Esophagus squamous epithelium (tissue), 5 donors: Measurements from ENCODE around the gene GALNT17. TPM values are rescaled to one million over a fixed set of nuclear protein-coding genes. Genes with fewer than 3 reads are reported as not detected.
"Not testable (repeated sequence)": the region's sequence is repeated elsewhere in the genome, so short reads cannot be mapped to it uniquely, and the experiment has no call there.

Experiments used
- DNase-seq: peaks from one replicate; lab custom pipeline; 2025; lab: John Stamatoyannopoulos, UW
- H3K27ac ChIP-seq, 4 donors: fragments of 200-600 bp; sonication (generic); one replicate each; pipeline ENCODE4 v1.5.1; 2016 to 2019; ENCODE audit warnings: mild to moderate bottlenecking in 1 of 4
- H3K27me3 ChIP-seq, 4 donors: fragments of 200-600 bp; sonication (generic); 1 replicate in 3 of 4; 2 replicates in 1 of 4; pipeline versions ENCODE4 v1.5.1 to v1.6.0; 2017 to 2021; ENCODE audit warnings: antibody characterized with exemption in 1 of 4
- H3K36me3 ChIP-seq, 3 donors: fragments of 200-600 bp; sonication (generic); one replicate each; pipeline ENCODE4 v1.5.1; 2016 to 2019
- H3K4me1 ChIP-seq, 3 donors: fragments of 200-600 bp; sonication (generic); one replicate each; pipeline ENCODE4 v1.5.1; 2017 to 2019
- H3K4me3 ChIP-seq, 4 donors: fragments of 200-600 bp; sonication (generic); 1 replicate in 3 of 4; 2 replicates in 1 of 4; pipeline ENCODE4 v1.5.1; 2016 to 2019; ENCODE audit warnings: mild to moderate bottlenecking in 2 of 4, moderate library complexity in 1 of 4
- H3K9me3 ChIP-seq, 3 donors: fragments of 200-600 bp; sonication (generic); one replicate each; pipeline ENCODE4 v1.5.1; 2016 to 2019
- POLR2A ChIP-seq, 4 donors: fragments of 450-650 bp; IDR thresholded peaks; one replicate each; pipeline ENCODE4 v1.6.1; 2017; ENCODE audit warnings: antibody characterized with exemption in 4 of 4, mild to moderate bottlenecking in 4 of 4, moderate library complexity in 3 of 4
- WGBS, 2 donors: methylation state at CpG; one replicate each; pipeline ENCODE4 v1.1.5; 2018; 5-methylcytosine and 5-hydroxymethylcytosine counted together
- intact Hi-C: fragments of 100-400 bp; cut with DNase I; formaldehyde crosslinking; loops from one replicate; pipeline ENCODE4 v1.15.0; 2022
- total RNA-seq, 4 donors: library from RNA; depleted of rRNA; stranded (reverse); fragments of >200 nt; gene quantifications; one replicate each; pipeline ENCODE4 v1.1.0, GENCODE V29; 2016
- TF ChIP-seq, protein P1 (sequence below), 6 experiments: fragments of 450-650 bp in 4 of 6; fragments of 200-600 bp in 2 of 6; sonication (generic) in 2 of 6; IDR thresholded peaks; one replicate each; pipeline ENCODE4 v1.5.1; 2016 to 2019; ENCODE audit warnings: antibody characterized with exemption in 6 of 6, mild to moderate bottlenecking in 4 of 6, moderate library complexity in 4 of 6
- donor health status: DM: yes; HTN: yes; CAD: no.

GALNT17 gene
- total RNA-seq, 4 donors from 2014 or later, result 1.6 to 22.1 (median 2.5) TPM

- DNase-seq, result no peak
- no peak overlapping the region for H3K27ac ChIP-seq
- H3K36me3 ChIP-seq, result no peaks in the 10 kb centered on the region
- intact Hi-C loops, result no loop called here
- no peaks in the 10 kb centered on the region for H3K4me1 ChIP-seq
- no peaks in the 10 kb centered on the region for H3K27me3 ChIP-seq
- H3K9me3 ChIP-seq, result no peaks in the 10 kb centered on the region
- TF ChIP-seq, protein P1, sequence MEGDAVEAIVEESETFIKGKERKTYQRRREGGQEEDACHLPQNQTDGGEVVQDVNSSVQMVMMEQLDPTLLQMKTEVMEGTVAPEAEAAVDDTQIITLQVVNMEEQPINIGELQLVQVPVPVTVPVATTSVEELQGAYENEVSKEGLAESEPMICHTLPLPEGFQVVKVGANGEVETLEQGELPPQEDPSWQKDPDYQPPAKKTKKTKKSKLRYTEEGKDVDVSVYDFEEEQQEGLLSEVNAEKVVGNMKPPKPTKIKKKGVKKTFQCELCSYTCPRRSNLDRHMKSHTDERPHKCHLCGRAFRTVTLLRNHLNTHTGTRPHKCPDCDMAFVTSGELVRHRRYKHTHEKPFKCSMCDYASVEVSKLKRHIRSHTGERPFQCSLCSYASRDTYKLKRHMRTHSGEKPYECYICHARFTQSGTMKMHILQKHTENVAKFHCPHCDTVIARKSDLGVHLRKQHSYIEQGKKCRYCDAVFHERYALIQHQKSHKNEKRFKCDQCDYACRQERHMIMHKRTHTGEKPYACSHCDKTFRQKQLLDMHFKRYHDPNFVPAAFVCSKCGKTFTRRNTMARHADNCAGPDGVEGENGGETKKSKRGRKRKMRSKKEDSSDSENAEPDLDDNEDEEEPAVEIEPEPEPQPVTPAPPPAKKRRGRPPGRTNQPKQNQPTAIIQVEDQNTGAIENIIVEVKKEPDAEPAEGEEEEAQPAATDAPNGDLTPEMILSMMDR (IDR thresholded peaks at IDR 0.05), result no peak
- TF ChIP-seq POLR2A (IDR thresholded peaks at IDR 0.05), result no peak
- WGBS, 2 donors, result 67 to 75% methylated on average over 1 of the region's 1 CpG
- H3K4me3 ChIP-seq, result no peak overlapping the region
These were observed 595.4 kb downstream of the GALNT17 start for GRCh38 chr7:71727347-71727746.

DNA sequence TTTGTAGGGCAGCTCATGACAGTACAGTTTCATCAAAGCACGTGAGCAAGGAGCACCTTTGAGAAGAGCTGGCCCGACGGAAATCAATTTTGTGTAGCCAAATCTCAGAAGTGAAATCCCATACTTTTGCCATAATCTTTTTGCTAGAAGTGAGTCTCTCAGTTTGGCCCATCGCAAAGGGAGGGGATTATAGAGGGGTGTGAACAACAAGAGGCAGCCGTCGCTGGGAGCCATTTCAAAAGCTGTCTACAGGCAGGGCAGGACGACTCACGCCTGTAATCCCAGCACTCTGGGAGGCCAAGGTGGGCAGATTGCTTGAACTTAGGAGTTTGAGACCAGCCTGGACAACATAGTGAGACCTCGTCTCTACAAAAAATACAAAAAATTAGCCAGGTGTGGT lies 599.8 kb downstream of the GALNT17 start:
- intact Hi-C loops, result loop anchor here (2.0 kb wide), 1 partner anchor 875 kb away; no protein-coding TSS in a partner anchor
- TF ChIP-seq POLR2A (IDR thresholded peaks at IDR 0.05), result no peak
- TF ChIP-seq, protein P1 (IDR thresholded peaks at IDR 0.05), result no peak
- Histone ChIP-seq H3K4me1 (peaks cover 4 to 7% (median 4%) of the 10 kb centered on the region in 3 donors), H3K27ac (no peak overlapping the region), H3K27me3 (peaks cover 0 to 6% (median 0%) of the 10 kb centered on the region in 4 donors), H3K4me3 (no peak overlapping the region), H3K9me3 (no peaks in the 10 kb centered on the region), H3K36me3 (no peaks in the 10 kb centered on the region)
- 69% methylated on average over 6 to 8 of the region's 9 CpGs for WGBS, 2 donors
- DNase-seq, result no peak

GRCh38 chr7:71733107-71733870 lies 601.3 kb downstream of the GALNT17 start:
- no peak for TF ChIP-seq POLR2A (IDR thresholded peaks at IDR 0.05)
- TF ChIP-seq, protein P1 (IDR thresholded peaks at IDR 0.05), result peak; percentile 69 to 91 (median 82)
- H3K27me3 ChIP-seq, result peaks cover 0 to 6% (median 0%) of the 10 kb centered on the region in 4 donors
- H3K4me1 ChIP-seq, result peaks cover 4 to 7% (median 4%) of the 10 kb centered on the region in 3 donors
- intact Hi-C loops, result loop anchor here (2.0 kb wide), 1 partner anchor 876 kb away; no protein-coding TSS in a partner anchor
- H3K4me3 ChIP-seq, result peak overlapping the region in 1 of 4 donors; percentile 41
- no peaks in the 10 kb centered on the region for H3K36me3 ChIP-seq
- no peak for DNase-seq
- no peak overlapping the region for H3K27ac ChIP-seq
- no peaks in the 10 kb centered on the region for H3K9me3 ChIP-seq
- 3 to 5% methylated on average over 14 to 20 of the region's 29 CpGs for WGBS, 2 donors

DNA sequence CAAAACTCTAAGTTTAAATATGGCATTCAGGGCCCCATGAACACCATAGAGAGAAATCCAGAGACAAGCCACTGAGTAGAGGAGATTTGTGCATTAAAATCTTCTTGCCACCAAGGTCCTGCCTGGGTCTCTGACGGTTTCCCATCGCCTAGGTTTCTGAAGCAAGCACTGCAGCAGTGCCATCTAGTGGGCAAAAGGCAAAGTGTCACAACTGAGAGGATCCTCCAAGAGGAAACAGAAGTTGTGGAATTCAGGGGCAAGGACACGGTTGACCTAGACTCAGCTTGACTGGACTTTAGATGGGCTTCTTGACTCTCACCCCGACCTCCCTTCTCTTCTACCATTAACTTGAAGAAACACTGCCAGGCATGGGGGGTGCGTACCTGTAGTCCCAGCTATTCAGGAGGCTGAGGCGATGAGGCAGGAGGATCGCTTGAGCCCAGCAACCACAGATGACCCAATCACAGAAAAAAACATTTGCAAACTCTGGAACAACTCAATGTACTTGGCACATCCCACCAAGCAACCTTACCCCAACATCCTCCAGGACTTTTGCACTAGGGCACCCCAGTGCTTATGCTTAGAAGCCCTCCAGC lies 604.1 kb downstream of the GALNT17 start:
- no peaks in the 10 kb centered on the region for H3K36me3 ChIP-seq
- no peak overlapping the region for H3K27ac ChIP-seq
- intact Hi-C loops, result no loop called here
- H3K4me1 ChIP-seq, result peaks cover 4 to 7% (median 4%) of the 10 kb centered on the region in 3 donors
- no peak overlapping the region for H3K4me3 ChIP-seq
- TF ChIP-seq, protein P1 (IDR thresholded peaks at IDR 0.05), result peak; percentile 41 to 81 (median 66)
- no peak for TF ChIP-seq POLR2A (IDR thresholded peaks at IDR 0.05)
- H3K9me3 ChIP-seq, result no peaks in the 10 kb centered on the region
- no peak for DNase-seq
- H3K27me3 ChIP-seq, result peaks cover 0 to 6% (median 0%) of the 10 kb centered on the region in 4 donors
- 45 to 64% methylated on average over 4 of the region's 7 CpGs for WGBS, 2 donors

- H3K27ac ChIP-seq, H3K9me3 ChIP-seq, H3K36me3 ChIP-seq, intact Hi-C loops, H3K4me1 ChIP-seq, H3K4me3 ChIP-seq, DNase-seq, H3K27me3 ChIP-seq: not testable (repeated sequence)
- WGBS, 2 donors, result 94% methylated on average over 7 of the region's 42 CpGs; no CpG with 5 or more reads in 1 of the 2 donors
These were observed 606.1 kb downstream of the GALNT17 start for GRCh38 chr7:71737931-71738540.
